Embryonic facial prominence (tissue), 1 donor: ENCODE measurements around the gene WFDC5.
"Not testable (repeated sequence)": the region's sequence is repeated elsewhere in the genome, so short reads cannot be mapped to it uniquely, and the experiment has no call there.

Experiments
- DNase-seq: peaks from one replicate; pipeline ENCODE4 v3.0.0-alpha.2; 2016; ENCODE audit errors: extremely low spot score

WFDC5 gene

GRCh38 chr20:45087814-45088213 lies 27.2 kb downstream of the WFDC5 start:
- DNase-seq = no peak

GRCh38 chr20:45087097-45087790 lies 27.7 kb downstream of the WFDC5 start:
- DNase-seq = no peak

- DNase-seq = no peak
Measured at GRCh38 chr20:45085867-45086266, 29.1 kb downstream of the WFDC5 start.

GRCh38 chr20:45085289-45085688 lies 29.7 kb downstream of the WFDC5 start:
- no peak for DNase-seq

- DNase-seq = no peak
Measured at GRCh38 chr20:45083127-45083526, 31.8 kb downstream of the WFDC5 start.

- DNase-seq = no peak
Measured at GRCh38 chr20:45082468-45082867, 32.5 kb downstream of the WFDC5 start.

DNA sequence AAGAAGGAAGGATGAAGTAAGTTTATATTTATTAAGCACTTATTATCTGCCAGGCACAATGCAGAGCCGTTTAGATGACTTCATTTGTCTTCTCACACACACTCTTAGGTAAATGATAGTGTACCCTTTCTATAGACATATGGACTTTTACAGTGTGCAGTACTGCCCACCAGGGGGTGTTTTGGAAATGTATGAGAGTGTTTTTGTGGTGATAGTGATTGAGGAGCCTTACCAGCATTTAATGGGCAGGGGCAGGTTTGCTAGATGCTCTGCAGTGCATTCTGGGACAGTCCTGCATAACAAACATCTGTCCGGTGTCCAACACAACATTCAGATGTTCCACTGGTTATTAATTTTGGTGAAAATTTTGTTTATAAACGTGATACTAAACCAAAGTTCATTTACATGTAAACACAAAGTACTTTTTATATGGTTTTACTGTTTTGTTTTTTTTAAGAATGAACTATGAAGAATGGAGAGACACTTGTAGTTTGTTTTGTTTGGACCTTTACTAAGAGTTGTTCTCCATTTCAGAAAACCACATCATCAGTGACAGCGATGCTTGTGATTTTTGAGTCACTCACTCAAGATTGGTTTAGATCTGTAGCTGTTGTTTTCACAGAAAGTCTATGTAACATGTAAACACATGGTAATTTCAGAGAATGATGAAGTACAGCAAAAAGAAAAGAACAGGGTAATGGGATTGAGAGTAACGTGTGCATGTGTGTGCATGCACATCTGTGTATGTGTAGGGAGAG lies 33.9 kb downstream of the WFDC5 start:
- DNase-seq = no peak

DNA sequence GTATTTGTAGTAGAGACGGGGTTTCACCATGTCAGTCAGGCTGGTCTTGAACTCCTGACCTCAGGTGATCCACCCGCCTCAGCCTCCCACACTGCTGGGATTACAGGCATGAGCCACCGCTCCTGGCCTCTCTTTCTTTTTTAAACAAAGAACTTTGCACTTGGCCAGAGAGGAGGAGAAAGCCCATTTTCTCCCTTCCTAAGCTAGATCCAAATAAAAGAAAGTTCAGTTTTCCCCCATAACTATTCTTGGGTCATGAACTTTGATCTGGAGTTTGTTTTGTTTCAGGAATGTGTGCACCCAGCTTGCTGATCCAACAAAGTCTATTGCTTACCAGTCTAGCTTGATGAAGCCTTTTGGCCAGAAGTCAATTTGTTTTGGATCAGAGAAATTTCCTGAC lies 37.4 kb downstream of the WFDC5 start:
- DNase-seq = no peak

DNA sequence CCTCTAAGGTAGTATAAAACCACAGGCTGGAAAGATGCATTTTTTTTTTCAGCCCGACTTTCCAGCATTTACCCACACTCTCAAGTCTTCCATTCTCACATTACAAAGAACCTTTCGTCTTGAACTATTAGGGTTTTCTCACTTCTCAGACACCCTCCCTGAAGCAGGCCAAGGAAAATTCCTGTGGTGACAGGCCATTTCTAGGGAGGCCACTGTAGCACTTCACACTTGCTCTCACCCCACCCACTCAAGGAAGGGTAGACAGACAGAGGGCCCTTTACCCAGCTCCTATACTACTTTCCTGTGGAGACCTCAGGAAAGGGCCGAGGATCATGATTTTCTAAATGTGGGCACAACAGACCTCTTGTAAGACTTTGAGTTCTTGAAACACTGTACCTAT lies 41.8 kb downstream of the WFDC5 start:
- DNase-seq = no peak

- no peak for DNase-seq
Measured at GRCh38 chr20:45072066-45072465, 42.9 kb downstream of the WFDC5 start.

GRCh38 chr20:45070932-45071632 lies 43.9 kb downstream of the WFDC5 start:
- no peak for DNase-seq

DNA sequence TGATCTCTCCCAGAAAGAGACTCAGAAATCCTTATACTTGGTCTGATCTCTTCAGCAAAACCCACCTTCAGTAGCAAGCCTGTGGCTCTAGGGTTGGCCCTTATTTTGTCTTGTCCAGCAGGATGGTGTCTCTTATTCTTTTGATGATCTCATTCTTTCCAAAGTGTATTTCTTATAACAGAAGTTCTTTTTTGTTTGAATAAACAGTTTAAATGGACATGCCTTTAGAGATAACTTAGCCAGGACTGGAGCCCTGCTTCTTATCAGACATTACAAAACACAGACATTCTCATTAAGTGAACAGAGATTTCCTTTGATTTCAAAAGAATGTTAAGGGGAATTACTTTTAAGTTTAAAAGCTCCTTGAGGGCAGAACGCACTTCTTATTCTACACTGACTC lies 45.7 kb downstream of the WFDC5 start:
- DNase-seq = no peak

GRCh38 chr20:45067558-45067957 lies 47.4 kb downstream of the WFDC5 start:
- no peak for DNase-seq

DNA sequence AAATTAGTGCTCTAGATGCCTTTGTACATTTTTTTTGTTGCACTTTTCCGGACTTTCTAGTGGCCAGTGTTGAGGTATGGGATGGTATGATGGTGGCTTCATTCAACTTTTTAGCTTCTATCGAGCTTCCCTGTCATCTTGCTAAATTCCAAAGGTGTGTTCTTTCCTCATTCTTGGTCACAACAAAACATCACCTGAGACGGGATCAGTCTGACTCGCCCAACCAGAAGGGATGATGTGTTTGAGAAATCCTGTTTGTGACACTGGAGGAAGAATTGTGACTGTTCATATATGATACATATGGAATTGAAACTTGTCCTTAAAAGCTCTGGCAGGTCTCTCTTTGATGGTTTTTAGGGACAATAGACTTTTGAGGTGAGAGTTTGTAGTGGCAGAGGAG lies 47.9 kb downstream of the WFDC5 start:
- no peak for DNase-seq

GRCh38 chr20:45066372-45066771 lies 48.6 kb downstream of the WFDC5 start:
- DNase-seq = no peak

DNA sequence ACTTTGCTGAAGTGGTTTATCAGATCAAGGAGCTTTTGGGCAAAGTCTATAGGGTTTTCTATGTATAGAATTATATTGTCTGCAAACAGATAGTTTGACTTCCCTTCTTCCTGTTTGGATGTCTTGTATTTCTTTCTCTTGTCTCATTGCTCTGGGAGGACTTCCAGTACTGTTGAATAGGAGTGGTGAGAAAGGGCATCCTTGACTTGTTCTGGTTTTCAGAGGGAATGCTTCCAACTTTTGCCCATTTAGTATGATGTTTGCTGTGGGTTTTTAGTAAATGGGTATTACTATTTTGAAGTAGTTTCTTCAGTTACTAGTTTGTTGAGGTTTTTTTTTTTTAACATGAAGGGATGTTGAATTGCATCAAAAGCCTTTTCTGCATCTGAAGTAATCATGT lies 50.2 kb downstream of the WFDC5 start:
- DNase-seq = no peak

DNA sequence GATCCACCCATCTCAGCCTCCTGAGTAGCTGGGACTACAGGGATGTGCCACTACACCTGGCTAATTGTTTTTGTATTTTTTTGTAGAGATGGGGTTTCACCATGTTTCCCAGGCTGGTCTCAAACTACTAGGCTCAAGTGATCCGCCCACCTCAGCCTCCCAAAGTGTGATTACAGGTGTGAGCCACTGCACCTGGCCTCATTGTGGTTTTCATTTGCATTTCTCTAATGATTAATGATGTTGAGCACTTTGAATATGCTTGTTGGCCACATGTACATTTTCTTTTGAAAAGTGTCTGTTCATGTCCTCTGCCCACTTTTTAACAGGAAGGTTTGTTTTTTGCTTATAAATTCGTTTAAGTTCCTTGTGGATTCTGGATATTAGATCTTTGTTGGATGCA lies 51.9 kb downstream of the WFDC5 start:
- DNase-seq = not testable (repeated sequence)

DNA sequence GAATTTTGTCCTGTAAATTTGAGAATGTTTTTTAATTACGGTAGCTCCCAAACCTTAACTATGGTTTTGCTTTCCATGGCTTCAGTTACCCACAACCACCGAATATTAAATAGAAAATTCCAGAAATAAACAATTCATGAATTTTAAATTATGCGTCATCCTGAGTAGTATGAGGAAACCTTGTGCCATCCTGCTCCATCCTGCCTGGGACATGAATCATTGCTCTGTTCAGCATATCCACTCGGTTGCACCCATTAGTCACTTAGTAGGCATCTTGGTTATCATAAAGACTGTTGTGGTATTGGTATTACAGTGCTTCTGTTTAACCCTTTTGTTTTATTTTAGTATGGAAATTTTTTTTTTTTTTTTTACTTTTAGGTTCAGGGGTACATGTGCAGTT lies 53.7 kb downstream of the WFDC5 start:
- no peak for DNase-seq

GRCh38 chr20:45060294-45060693 lies 54.7 kb downstream of the WFDC5 start:
- DNase-seq = no peak
